ENCODE data around the gene GET3. TPM values are rescaled to one million over a fixed set of nuclear protein-coding genes. Genes with fewer than 3 reads are reported as not detected.

The GET3 gene
- 77.6 and 85.5 TPM in 2 replicates for total RNA-seq

GRCh38 chr19:12736995-12737834 lies at the start of gene GET3:
TSS of gene GET3 (plus strand) at chr19:12737497. CDS start at chr19:12737506, 9 bp downstream.

GRCh38 chr19:12696366-12697335 lies 40.6 kb upstream of the GET3 start, which contains the start of gene FBXW9:
TSS of gene FBXW9 (minus strand) at chr19:12696631. CDS start at chr19:12696581, 50 bp downstream.

GRCh38 chr19:12723641-12724426 lies 13.5 kb upstream of the GET3 start, which contains the start of gene TNPO2:
TSS of gene TNPO2 (minus strand) at chr19:12723932. CDS start at chr19:12720977, 2,955 bp downstream.

GRCh38 chr19:12751635-12752034 lies 14.3 kb downstream of the GET3 start, which contains the start of gene BEST2:
TSS of gene BEST2 (plus strand) at chr19:12751791. CDS start at chr19:12752593, 802 bp downstream.

GRCh38 chr19:12774588-12775555 lies 37.6 kb downstream of the GET3 start, which contains the start of gene HOOK2:
TSS of gene HOOK2 (minus strand) at chr19:12775552. CDS start at chr19:12775449, 103 bp downstream.

GRCh38 chr19:12791345-12792050 lies 54.2 kb downstream of the GET3 start, which contains the start of gene JUNB:
TSS of gene JUNB (plus strand) at chr19:12791486. CDS start at chr19:12791772, 286 bp downstream.

Other genes starting within 250 kb of the GET3 start
- gene ZNF564, start 186.0 kb upstream of the GET3 start, total RNA-seq = 9.1 and 12.0 TPM in 2 replicates
- gene ZNF490, start 126.7 kb upstream of the GET3 start, total RNA-seq = 7.4 and 8.1 TPM in 2 replicates
- gene ZNF791, start 126.6 kb upstream of the GET3 start, total RNA-seq = 13.8 and 14.4 TPM in 2 replicates
- 51.4 and 57.1 TPM in 2 replicates for gene MAN2B1, start 70.8 kb upstream of the GET3 start, total RNA-seq
- 7.8 and 7.9 TPM in 2 replicates for gene WDR83, start 70.7 kb upstream of the GET3 start, total RNA-seq
- 47.4 and 47.6 TPM in 2 replicates for gene DHPS, start 55.6 kb upstream of the GET3 start, total RNA-seq
- not detected in 2 replicates for gene GNG14, start 49.5 kb upstream of the GET3 start, total RNA-seq
- 3.5 and 6.4 TPM in 2 replicates for gene FBXW9, start 40.9 kb upstream of the GET3 start, total RNA-seq
- gene TNPO2, start 13.6 kb upstream of the GET3 start, total RNA-seq = 18.7 and 20.4 TPM in 2 replicates
- 170 and 174 TPM in 2 replicates for gene TRIR, start 2.8 kb upstream of the GET3 start, total RNA-seq
- not detected in 2 replicates for gene BEST2, start 14.3 kb downstream of the GET3 start, total RNA-seq
- gene HOOK2, start 38.1 kb downstream of the GET3 start, total RNA-seq = 9.7 and 10.6 TPM in 2 replicates
- gene JUNB, start 54.0 kb downstream of the GET3 start, total RNA-seq = 149 and 187 TPM in 2 replicates
- 170 and 189 TPM in 2 replicates for gene PRDX2, start 64.3 kb downstream of the GET3 start, total RNA-seq
- gene THSD8, start 64.6 kb downstream of the GET3 start, total RNA-seq = not detected in 2 replicates
- gene RNASEH2A, start 69.1 kb downstream of the GET3 start, total RNA-seq = 8.3 and 10.6 TPM in 2 replicates
- not detected in 2 replicates for gene RTBDN, start 97.1 kb downstream of the GET3 start, total RNA-seq
- gene MAST1, start 101.0 kb downstream of the GET3 start, total RNA-seq = 0.76 and 1.2 TPM in 2 replicates
- gene DNASE2, start 144.0 kb downstream of the GET3 start, total RNA-seq = 27.9 and 30.7 TPM in 2 replicates
- gene KLF1, start 149.7 kb downstream of the GET3 start, total RNA-seq = 0.09 TPM in 1 of 2 replicates, not detected in the other
- 19.4 and 19.8 TPM in 2 replicates for gene GCDH, start 153.7 kb downstream of the GET3 start, total RNA-seq
- 0.11 TPM in 1 of 2 replicates, not detected in the other for gene SYCE2, start 181.8 kb downstream of the GET3 start, total RNA-seq
- 28.2 and 41.6 TPM in 2 replicates for gene FARSA, start 196.2 kb downstream of the GET3 start, total RNA-seq
- gene CALR, start 201.1 kb downstream of the GET3 start, total RNA-seq = 1,472 and 1,781 TPM in 2 replicates
- 50.2 and 60.8 TPM in 2 replicates for gene RAD23A, start 208.4 kb downstream of the GET3 start, total RNA-seq
- 14.5 and 23.3 TPM in 2 replicates for gene GADD45GIP1, start 219.7 kb downstream of the GET3 start, total RNA-seq
- 0.22 and 0.34 TPM in 2 replicates for gene DAND5, start 232.1 kb downstream of the GET3 start, total RNA-seq

All from dermis lymphatic vessel endothelial cell (primary cell).